Glutamatergic neuron (in vitro differentiated cells): ENCODE results near the gene ARHGEF11. TPM values are rescaled to one million over a fixed set of nuclear protein-coding genes. Genes with fewer than 3 reads are reported as not detected.

ENCODE experiments used
- DNase-seq: peaks from one replicate; pipeline ENCODE4 v3.0.0; 2022
- H3K27ac Mint-ChIP-seq: one replicate; pipeline ENCODE4 v1.8.0; 2020; ENCODE audit warnings: mild to moderate bottlenecking, mixed read lengths, inconsistent platforms; ENCODE audit not compliant: unreplicated experiment
- H3K27me3 Mint-ChIP-seq: one replicate; pipeline ENCODE4 v1.8.0; 2020; ENCODE audit warnings: mild to moderate bottlenecking, moderate library complexity, mixed read lengths, inconsistent platforms; ENCODE audit not compliant: unreplicated experiment
- H3K36me3 Mint-ChIP-seq: one replicate; pipeline ENCODE4 v1.8.0; 2020; ENCODE audit warnings: mild to moderate bottlenecking, mixed read lengths, inconsistent platforms; ENCODE audit not compliant: unreplicated experiment
- H3K4me1 Mint-ChIP-seq: one replicate; pipeline ENCODE4 v1.8.0; 2020; ENCODE audit warnings: mild to moderate bottlenecking, low read depth, mixed read lengths, inconsistent platforms; ENCODE audit not compliant: unreplicated experiment
- H3K4me3 Mint-ChIP-seq: one replicate; pipeline ENCODE4 v1.8.0; 2020; ENCODE audit warnings: mild to moderate bottlenecking, mixed read lengths, inconsistent platforms; ENCODE audit not compliant: unreplicated experiment
- H3K9me3 Mint-ChIP-seq: one replicate; pipeline ENCODE4 v1.8.0; 2020; ENCODE audit warnings: mild to moderate bottlenecking, moderate library complexity, mixed read lengths, inconsistent platforms; ENCODE audit not compliant: unreplicated experiment
- microRNA-seq: library from miRNA; unstranded; fragments of <30 nt; microRNA quantifications from one replicate; pipeline ENCODE4, GENCODE V29; 2020; ENCODE audit not compliant: unreplicated experiment
- total RNA-seq: library from RNA; stranded (reverse); fragmentation: NEBNext Ultra II Directional; extraction: Animal tissue kit (Norgen Biotek cat#: 25700); gene quantifications from one replicate; pipeline ENCODE4 v1.2.1, GENCODE V29; 2021; ENCODE audit not compliant: unreplicated experiment
- TF ChIP-seq, protein P1 (sequence below): fragments of 200-600 bp; sonication (generic); IDR thresholded peaks from one replicate; pipeline ENCODE4 v1.5.0; 2021; ENCODE audit not compliant: partially characterized antibody, unreplicated experiment

Gene ARHGEF11
- total RNA-seq, 1 donor from 2014 or later: 40.5 TPM

DNA sequence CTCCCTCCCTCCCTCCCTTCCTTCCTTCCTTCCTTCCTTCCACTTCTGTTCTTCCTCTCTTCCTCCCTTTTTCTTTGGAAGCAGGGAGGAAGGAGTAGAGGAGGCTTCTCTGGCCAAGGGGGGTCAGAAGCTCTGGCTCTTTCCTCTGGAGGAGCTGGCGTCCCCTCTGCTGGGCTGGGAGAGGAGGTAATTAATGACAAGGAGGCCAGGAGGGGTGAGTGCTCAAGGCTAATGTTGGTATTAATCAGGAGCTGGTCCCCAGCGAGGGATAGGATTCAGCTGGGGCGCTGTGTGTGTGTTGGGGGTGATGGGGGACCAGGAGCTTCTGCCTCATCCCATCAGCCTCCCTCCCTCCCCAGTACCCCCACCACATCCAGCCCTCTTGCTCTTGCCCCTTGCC is 158.2 kb downstream of the ARHGEF11 start:
- H3K27ac Mint-ChIP-seq: peak overlapping the region; percentile 9
- no peak overlapping the region for H3K4me3 Mint-ChIP-seq
- H3K9me3 Mint-ChIP-seq: peaks cover 14% of the 10 kb centered on the region
- TF ChIP-seq, protein P1, sequence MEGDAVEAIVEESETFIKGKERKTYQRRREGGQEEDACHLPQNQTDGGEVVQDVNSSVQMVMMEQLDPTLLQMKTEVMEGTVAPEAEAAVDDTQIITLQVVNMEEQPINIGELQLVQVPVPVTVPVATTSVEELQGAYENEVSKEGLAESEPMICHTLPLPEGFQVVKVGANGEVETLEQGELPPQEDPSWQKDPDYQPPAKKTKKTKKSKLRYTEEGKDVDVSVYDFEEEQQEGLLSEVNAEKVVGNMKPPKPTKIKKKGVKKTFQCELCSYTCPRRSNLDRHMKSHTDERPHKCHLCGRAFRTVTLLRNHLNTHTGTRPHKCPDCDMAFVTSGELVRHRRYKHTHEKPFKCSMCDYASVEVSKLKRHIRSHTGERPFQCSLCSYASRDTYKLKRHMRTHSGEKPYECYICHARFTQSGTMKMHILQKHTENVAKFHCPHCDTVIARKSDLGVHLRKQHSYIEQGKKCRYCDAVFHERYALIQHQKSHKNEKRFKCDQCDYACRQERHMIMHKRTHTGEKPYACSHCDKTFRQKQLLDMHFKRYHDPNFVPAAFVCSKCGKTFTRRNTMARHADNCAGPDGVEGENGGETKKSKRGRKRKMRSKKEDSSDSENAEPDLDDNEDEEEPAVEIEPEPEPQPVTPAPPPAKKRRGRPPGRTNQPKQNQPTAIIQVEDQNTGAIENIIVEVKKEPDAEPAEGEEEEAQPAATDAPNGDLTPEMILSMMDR: no peak
- DNase-seq: no peak
- peaks cover 39% of the 10 kb centered on the region for H3K27me3 Mint-ChIP-seq
- peaks cover 60% of the 10 kb centered on the region for H3K4me1 Mint-ChIP-seq
- no peaks in the 10 kb centered on the region for H3K36me3 Mint-ChIP-seq

DNA sequence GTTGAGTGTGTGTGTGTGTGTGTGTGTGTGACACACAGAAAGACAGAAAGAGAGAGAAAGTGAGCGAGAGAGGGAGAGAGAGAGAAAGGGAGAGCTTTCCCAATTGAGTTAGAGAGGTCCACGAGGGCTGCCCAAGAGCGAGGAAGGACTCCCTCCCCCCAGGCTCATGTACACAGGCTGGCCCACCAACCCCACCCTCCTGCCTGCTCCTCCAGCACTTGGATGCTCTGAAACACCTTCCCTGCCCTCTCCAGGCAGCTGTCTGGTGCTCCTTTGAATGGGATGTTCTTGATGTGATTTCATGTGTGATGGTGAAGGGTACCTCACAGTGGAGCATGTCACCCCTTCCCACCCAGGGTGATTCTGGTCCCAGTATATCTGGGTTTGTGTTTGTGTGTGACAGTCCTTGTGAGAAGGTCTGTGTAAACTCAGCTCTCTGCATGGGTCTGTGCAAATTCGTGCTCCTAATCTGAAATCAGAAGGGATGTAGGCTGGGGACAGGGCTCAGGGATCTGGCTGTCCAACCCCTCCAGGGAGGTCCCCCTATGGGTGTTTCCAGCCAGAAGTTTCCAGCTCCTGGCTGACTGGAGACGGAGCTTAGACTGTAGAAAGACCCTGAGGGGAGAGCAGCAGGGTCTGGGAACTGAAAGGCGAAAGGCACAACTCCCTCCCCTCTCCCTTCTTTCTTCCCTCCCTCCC is 158.8 kb downstream of the ARHGEF11 start:
- Mint-ChIP-seq H3K27me3 (peaks cover 40% of the 10 kb centered on the region), H3K27ac (peak overlapping the region; percentile 81), H3K4me1 (peaks cover 66% of the 10 kb centered on the region), H3K36me3 (no peaks in the 10 kb centered on the region), H3K4me3 (peak overlapping the region; percentile 74), H3K9me3 (peaks cover 14% of the 10 kb centered on the region)
- DNase-seq: no peak
- TF ChIP-seq, protein P1: no peak

DNA sequence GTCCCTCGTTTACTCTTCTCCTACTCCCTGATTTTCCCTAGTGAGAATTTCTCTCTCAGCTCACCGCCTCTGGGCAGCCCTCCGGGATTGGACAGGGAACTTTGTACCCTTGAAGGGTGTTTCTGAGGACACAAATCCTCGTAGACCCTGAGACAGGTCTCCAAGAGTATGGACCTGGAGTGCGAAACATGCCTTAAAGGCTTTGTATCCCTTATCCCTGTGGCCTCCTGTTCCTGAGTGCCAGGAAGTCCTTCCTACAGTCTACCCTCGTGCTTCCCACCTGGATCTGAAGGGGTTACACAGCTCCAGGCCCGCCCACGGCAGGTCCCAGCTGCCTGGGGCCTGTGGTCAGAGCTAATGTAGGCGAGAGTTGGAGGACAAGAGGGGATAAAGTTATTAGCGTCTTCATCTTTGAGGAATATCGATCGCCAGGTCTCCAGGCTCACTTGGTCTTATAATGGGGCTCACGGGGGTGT is 159.6 kb downstream of the ARHGEF11 start:
- no peaks in the 10 kb centered on the region for H3K36me3 Mint-ChIP-seq
- peaks cover 70% of the 10 kb centered on the region for H3K4me1 Mint-ChIP-seq
- peak overlapping the region; percentile 74 for H3K4me3 Mint-ChIP-seq
- no peak for DNase-seq
- H3K27ac Mint-ChIP-seq: peak overlapping the region; percentile 81
- TF ChIP-seq, protein P1: no peak
- peaks cover 32% of the 10 kb centered on the region for H3K27me3 Mint-ChIP-seq
- H3K9me3 Mint-ChIP-seq: peaks cover 14% of the 10 kb centered on the region

DNA sequence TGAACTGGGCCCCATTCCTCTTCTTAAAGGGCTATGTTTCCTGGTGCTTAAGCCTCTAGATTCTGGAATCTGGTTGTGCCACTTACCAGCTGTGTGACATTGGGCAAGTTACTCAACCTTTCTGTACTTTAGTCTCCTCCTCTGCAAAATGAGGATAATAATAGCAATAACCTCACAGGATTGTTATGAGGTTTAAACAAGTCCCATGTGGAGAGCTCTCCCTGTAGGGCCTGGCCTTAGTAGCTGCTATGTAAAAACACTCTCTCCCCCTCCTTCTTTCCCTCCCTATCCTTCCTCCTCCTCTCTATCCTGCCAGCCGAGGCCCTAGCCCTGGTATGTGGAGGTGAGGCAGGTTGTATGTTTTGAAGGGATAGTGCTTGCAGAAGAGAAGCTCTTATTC is 160.2 kb downstream of the ARHGEF11 start:
- Mint-ChIP-seq H3K36me3 (no peaks in the 10 kb centered on the region), H3K27me3 (peaks cover 29% of the 10 kb centered on the region), H3K27ac (no peak overlapping the region), H3K4me1 (peaks cover 73% of the 10 kb centered on the region), H3K4me3 (peak overlapping the region; percentile 14), H3K9me3 (peaks cover 14% of the 10 kb centered on the region)
- no peak for DNase-seq
- TF ChIP-seq, protein P1: no peak

Small RNA genes lying within 50 kb of the gene (microRNA-seq; reads per million reads assigned to microRNA genes)
- 5.7 reads per million, percentile 35 among the genes with 10 or more reads in this experiment for gene MIR765

Other genes with a start within 250 kb of the ARHGEF11 start
- 0.86 TPM for gene SH2D2A, start 228.9 kb downstream of the ARHGEF11 start, total RNA-seq
- gene INSRR, start 186.6 kb downstream of the ARHGEF11 start, total RNA-seq: 6.9 TPM
- gene NTRK1, start 184.9 kb downstream of the ARHGEF11 start, total RNA-seq: 296 TPM
- gene PEAR1, start 152.0 kb downstream of the ARHGEF11 start, total RNA-seq: 1.2 TPM
- gene LRRC71, start 125.1 kb downstream of the ARHGEF11 start, total RNA-seq: not detected
- not detected for gene ETV3L, start 54.1 kb upstream of the ARHGEF11 start, total RNA-seq
- 39.0 TPM for gene ETV3, start 92.7 kb upstream of the ARHGEF11 start, total RNA-seq